ENCODE measurements around the gene RNLS.

RNLS gene

GRCh38 chr10:88416801-88417200 is 166.3 kb downstream of the RNLS start:
- TF ChIP-seq CTCF (IDR thresholded peaks at IDR 0.05; ENCODE audit: control insufficient read depth, insufficient read depth, low read depth, low read length, missing control alignments): no peak
- H3K4me3 ChIP-seq (ENCODE audit: control insufficient read depth, low read depth, low read length): no peak overlapping the region
- DNase-seq (ENCODE audit: low read depth): no peak

- H3K4me3 ChIP-seq (ENCODE audit: control insufficient read depth, low read depth, low read length): no peak overlapping the region
- no peak for DNase-seq (ENCODE audit: low read depth)
- TF ChIP-seq CTCF (IDR thresholded peaks at IDR 0.05; ENCODE audit: control insufficient read depth, insufficient read depth, low read depth, low read length, missing control alignments): no peak
Observed at GRCh38 chr10:88415533-88416130, 167.5 kb downstream of the RNLS start.

GRCh38 chr10:88413412-88413811 is 169.7 kb downstream of the RNLS start:
- H3K4me3 ChIP-seq (ENCODE audit: control insufficient read depth, low read depth, low read length): no peak overlapping the region
- no peak for TF ChIP-seq CTCF (IDR thresholded peaks at IDR 0.05; ENCODE audit: control insufficient read depth, insufficient read depth, low read depth, low read length, missing control alignments)
- DNase-seq (ENCODE audit: low read depth): no peak

- no peak for DNase-seq (ENCODE audit: low read depth)
- H3K4me3 ChIP-seq (ENCODE audit: control insufficient read depth, low read depth, low read length): no peak overlapping the region
- TF ChIP-seq CTCF (IDR thresholded peaks at IDR 0.05; ENCODE audit: control insufficient read depth, insufficient read depth, low read depth, low read length, missing control alignments): no peak
Observed at GRCh38 chr10:88411772-88412349, 171.3 kb downstream of the RNLS start.

- H3K4me3 ChIP-seq (ENCODE audit: control insufficient read depth, low read depth, low read length): no peak overlapping the region
Observed at GRCh38 chr10:88409824-88410223, 173.3 kb downstream of the RNLS start.

GRCh38 chr10:88409236-88409635 is 173.9 kb downstream of the RNLS start:
- no peak overlapping the region for H3K4me3 ChIP-seq (ENCODE audit: control insufficient read depth, low read depth, low read length)
- TF ChIP-seq CTCF (IDR thresholded peaks at IDR 0.05; ENCODE audit: control insufficient read depth, insufficient read depth, low read depth, low read length, missing control alignments): no peak
- no peak for DNase-seq (ENCODE audit: low read depth)

More at GRCh38 chr10:88409824-88410223, 173.3 kb downstream of the RNLS start:
- no peak for DNase-seq (ENCODE audit: low read depth)
- TF ChIP-seq CTCF (IDR thresholded peaks at IDR 0.05; ENCODE audit: control insufficient read depth, insufficient read depth, low read depth, low read length, missing control alignments): no peak

Data from AG09309 (cell line).